Right renal cortex interstitium (tissue), 3 donors: ENCODE measurements around the gene FLNB. TPM values are rescaled to one million over a fixed set of nuclear protein-coding genes. Genes with fewer than 3 reads are reported as not detected.

ENCODE experiments used
- DNase-seq, 3 donors: peaks; one replicate each; pipeline ENCODE4 v3.0.0-alpha.2; 2013; ENCODE audit warnings: low read depth in 3 of 3, low spot score in 2 of 3
- polyA plus RNA-seq, 3 donors: library from polyadenylated mRNA; unstranded; fragments of 120-200 nt; gene quantifications; one replicate each; pipeline ENCODE4 v1.2.1, GENCODE V29; 2013; ENCODE audit not compliant: insufficient read length in 3 of 3

FLNB gene
- polyA plus RNA-seq, 3 donors: 164 to 165 (median 165) TPM

- no peak for DNase-seq
Measured at GRCh38 chr3:58073301-58074108, 65.3 kb downstream of the FLNB start.

- DNase-seq: no peak
Measured at GRCh38 chr3:58074116-58074715, 66.0 kb downstream of the FLNB start.

- DNase-seq: no peak
Measured at GRCh38 chr3:58074997-58075396, 66.8 kb downstream of the FLNB start.

- DNase-seq: no peak
Measured at GRCh38 chr3:58077596-58078285, 69.5 kb downstream of the FLNB start.

GRCh38 chr3:58078610-58079009 is 70.4 kb downstream of the FLNB start:
- DNase-seq: no peak

- DNase-seq: no peak
Measured at GRCh38 chr3:58079773-58080172, 71.6 kb downstream of the FLNB start.

GRCh38 chr3:58082047-58082446 is 73.8 kb downstream of the FLNB start:
- DNase-seq: no peak

GRCh38 chr3:58084166-58084565 is 75.9 kb downstream of the FLNB start:
- DNase-seq: no peak

- DNase-seq: no peak
Measured at GRCh38 chr3:58084788-58085543, 76.7 kb downstream of the FLNB start.

- DNase-seq: no peak
Measured at GRCh38 chr3:58085616-58086015, 77.4 kb downstream of the FLNB start.

- DNase-seq: no peak
Measured at GRCh38 chr3:58088501-58088900, 80.3 kb downstream of the FLNB start.

- DNase-seq: no peak
Measured at GRCh38 chr3:58090351-58090750, 82.1 kb downstream of the FLNB start.

- DNase-seq: no peak
Measured at GRCh38 chr3:58092521-58092920, 84.3 kb downstream of the FLNB start.

GRCh38 chr3:58093574-58094195 is 85.5 kb downstream of the FLNB start:
- DNase-seq: no peak

GRCh38 chr3:58094657-58095056 is 86.4 kb downstream of the FLNB start:
- DNase-seq: no peak

GRCh38 chr3:58095603-58096138 is 87.4 kb downstream of the FLNB start:
- no peak for DNase-seq

- no peak for DNase-seq
Measured at GRCh38 chr3:58098531-58098930, 90.3 kb downstream of the FLNB start.

- no peak for DNase-seq
Measured at GRCh38 chr3:58099865-58100264, 91.6 kb downstream of the FLNB start.

GRCh38 chr3:58101499-58102389 is 93.5 kb downstream of the FLNB start:
- DNase-seq: no peak
